Measurements from ENCODE around the gene ANKRD6.

ANKRD6 gene

GRCh38 chr6:89432875-89433251, at the start of gene ANKRD6:
Gene ANKRD6 (plus strand): TSS chr6:89433152. CDS start chr6:89566977, 133,825 bp downstream.
- in situ Hi-C loops (cut with MboI; ENCODE audit: low sequenced_read_pairs, unreplicated experiment) = loop anchor here (10.0 kb wide), 1 partner anchor 172 kb away; no protein-coding TSS in a partner anchor
- DNase-seq (ENCODE audit: low spot score) = peak; percentile 92
- TF ChIP-seq CTCF (IDR thresholded peaks at IDR 0.05; ENCODE audit: borderline replicate concordance, control extremely low read depth, extremely low read depth, insufficient read depth, missing control alignments) = peak; percentile 97

- TF ChIP-seq CTCF (IDR thresholded peaks at IDR 0.05; ENCODE audit: borderline replicate concordance, control extremely low read depth, extremely low read depth, insufficient read depth, missing control alignments) = no peak
- DNase-seq (ENCODE audit: low spot score) = no peak
- in situ Hi-C loops (cut with MboI; ENCODE audit: low sequenced_read_pairs, unreplicated experiment) = no loop called here
These were observed 47.7 kb upstream of the ANKRD6 start for GRCh38 chr6:89385156-89385667.

GRCh38 chr6:89385846-89386245, 47.1 kb upstream of the ANKRD6 start:
- DNase-seq (ENCODE audit: low spot score) = no peak
- no peak for TF ChIP-seq CTCF (IDR thresholded peaks at IDR 0.05; ENCODE audit: borderline replicate concordance, control extremely low read depth, extremely low read depth, insufficient read depth, missing control alignments)
- in situ Hi-C loops (cut with MboI; ENCODE audit: low sequenced_read_pairs, unreplicated experiment) = no loop called here

- no peak for TF ChIP-seq CTCF (IDR thresholded peaks at IDR 0.05; ENCODE audit: borderline replicate concordance, control extremely low read depth, extremely low read depth, insufficient read depth, missing control alignments)
- in situ Hi-C loops (cut with MboI; ENCODE audit: low sequenced_read_pairs, unreplicated experiment) = no loop called here
- no peak for DNase-seq (ENCODE audit: low spot score)
These were observed 45.9 kb upstream of the ANKRD6 start for GRCh38 chr6:89386917-89387491.

- DNase-seq (ENCODE audit: low spot score) = peak; percentile 71
- TF ChIP-seq CTCF (IDR thresholded peaks at IDR 0.05; ENCODE audit: borderline replicate concordance, control extremely low read depth, extremely low read depth, insufficient read depth, missing control alignments) = no peak
- in situ Hi-C loops (cut with MboI; ENCODE audit: low sequenced_read_pairs, unreplicated experiment) = no loop called here
These were observed 45.3 kb upstream of the ANKRD6 start for GRCh38 chr6:89387516-89388201.

GRCh38 chr6:89388846-89389245, 44.1 kb upstream of the ANKRD6 start:
- TF ChIP-seq CTCF (IDR thresholded peaks at IDR 0.05; ENCODE audit: borderline replicate concordance, control extremely low read depth, extremely low read depth, insufficient read depth, missing control alignments) = no peak
- no peak for DNase-seq (ENCODE audit: low spot score)
- in situ Hi-C loops (cut with MboI; ENCODE audit: low sequenced_read_pairs, unreplicated experiment) = no loop called here
